Neural progenitor cell (in vitro differentiated cells): Measurements from ENCODE around the gene TINAGL1.

ENCODE experiments used
- EZH2 ChIP-seq: fragments of 200-600 bp; sonication (generic); IDR thresholded peaks from 2 replicates; pipeline ENCODE4 v1.6.1; 2017; ENCODE audit warnings: antibody characterized with exemption, mild to moderate bottlenecking, moderate library complexity
- EZH2phosphoT487 ChIP-seq: fragments of 200-600 bp; sonication (generic); IDR thresholded peaks from 2 replicates; pipeline ENCODE4 v1.6.1; 2017; ENCODE audit warnings: antibody characterized with exemption
- TF ChIP-seq, protein P1 (sequence below): fragments of 200-600 bp; sonication (generic); IDR thresholded peaks from 2 replicates; pipeline ENCODE4 v1.5.1; 2017; ENCODE audit warnings: antibody characterized with exemption, mild to moderate bottlenecking

DNA sequence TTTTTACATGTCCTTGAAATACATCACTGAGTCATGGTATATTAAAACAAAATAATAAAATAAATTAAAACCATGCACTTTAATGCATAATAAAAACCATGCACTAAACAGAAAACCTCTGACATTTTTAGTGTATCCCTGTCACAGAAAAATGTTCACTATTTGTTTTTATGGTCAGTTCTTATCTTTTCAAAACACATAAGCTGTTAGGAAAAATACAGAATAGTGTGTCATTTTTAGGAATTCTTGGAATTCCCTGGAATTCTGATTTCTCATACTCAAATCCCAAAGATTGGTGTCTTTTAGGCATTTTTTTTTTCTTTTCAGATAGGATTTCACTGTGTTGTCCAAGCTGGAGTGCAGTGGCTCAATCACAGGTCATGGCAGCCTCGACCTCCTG, 25.1 kb upstream of the TINAGL1 start:
- TF ChIP-seq, protein P1, sequence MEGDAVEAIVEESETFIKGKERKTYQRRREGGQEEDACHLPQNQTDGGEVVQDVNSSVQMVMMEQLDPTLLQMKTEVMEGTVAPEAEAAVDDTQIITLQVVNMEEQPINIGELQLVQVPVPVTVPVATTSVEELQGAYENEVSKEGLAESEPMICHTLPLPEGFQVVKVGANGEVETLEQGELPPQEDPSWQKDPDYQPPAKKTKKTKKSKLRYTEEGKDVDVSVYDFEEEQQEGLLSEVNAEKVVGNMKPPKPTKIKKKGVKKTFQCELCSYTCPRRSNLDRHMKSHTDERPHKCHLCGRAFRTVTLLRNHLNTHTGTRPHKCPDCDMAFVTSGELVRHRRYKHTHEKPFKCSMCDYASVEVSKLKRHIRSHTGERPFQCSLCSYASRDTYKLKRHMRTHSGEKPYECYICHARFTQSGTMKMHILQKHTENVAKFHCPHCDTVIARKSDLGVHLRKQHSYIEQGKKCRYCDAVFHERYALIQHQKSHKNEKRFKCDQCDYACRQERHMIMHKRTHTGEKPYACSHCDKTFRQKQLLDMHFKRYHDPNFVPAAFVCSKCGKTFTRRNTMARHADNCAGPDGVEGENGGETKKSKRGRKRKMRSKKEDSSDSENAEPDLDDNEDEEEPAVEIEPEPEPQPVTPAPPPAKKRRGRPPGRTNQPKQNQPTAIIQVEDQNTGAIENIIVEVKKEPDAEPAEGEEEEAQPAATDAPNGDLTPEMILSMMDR: no peak
- TF ChIP-seq EZH2 (no peak), EZH2phosphoT487 (no peak)
